GM12892 (cell line): Measurements from ENCODE around the gene TMEM182.

ENCODE experiments used
- POLR2A ChIP-seq: IDR thresholded peaks from 2 replicates; pipeline ENCODE4 v1.6.1; 2011; ENCODE audit warnings: low read depth, low read length, control low read depth
- POLR2AphosphoS5 ChIP-seq: IDR thresholded peaks from 2 replicates; pipeline ENCODE4 v1.6.1; 2011; ENCODE audit warnings: low read depth, low read length, control low read depth

- TF ChIP-seq POLR2AphosphoS5 (no peak), POLR2A (no peak)
Observed at GRCh38 chr2:102843764-102844443, 82.1 kb downstream of the TMEM182 start.
